Measurements from ENCODE around the gene CRIP2.

- TF ChIP-seq BCL11A (IDR thresholded peaks at IDR 0.05; ENCODE audit: low read depth in 2 of 2, low read length in 2 of 2), result no peak
- TF ChIP-seq EP300 (IDR thresholded peaks at IDR 0.05; ENCODE audit: borderline replicate concordance in 1 of 2, low read depth in 2 of 2, low read length in 2 of 2), result no peak
- no peak for TF ChIP-seq CTCF (IDR thresholded peaks at IDR 0.05; ENCODE audit: control extremely low read depth in 1 of 3, insufficient read depth in 1 of 3, low read depth in 1 of 3, low read length in 3 of 3)
- no peak for TF ChIP-seq EZH2 (IDR thresholded peaks at IDR 0.05; ENCODE audit: low read depth, low read length, severe bottlenecking)
- TF ChIP-seq TAF7 (optimal IDR thresholded peaks at IDR 0.05; ENCODE audit: borderline replicate concordance, low read depth, low read length), result no peak
- no peak for TF ChIP-seq CREB1 (IDR thresholded peaks at IDR 0.05)
- TF ChIP-seq JUND (IDR thresholded peaks at IDR 0.05; ENCODE audit: low read length), result no peak
- no peak for TF ChIP-seq ATF3 (IDR thresholded peaks at IDR 0.05; ENCODE audit: insufficient read depth, low read depth, low read length)
- no peak for TF ChIP-seq POLR2AphosphoS5 (IDR thresholded peaks at IDR 0.05; ENCODE audit: low read depth, low read length)
- no peak for TF ChIP-seq GABPA (IDR thresholded peaks at IDR 0.05; ENCODE audit: borderline replicate concordance, insufficient read depth, low read length)
Observed at GRCh38 chr14:105528586-105529318, 54.1 kb downstream of the CRIP2 start.
